MV-4-11 (cell line): ENCODE results near the gene SDS.

ENCODE experiments used
- DNase-seq: peaks from one replicate; lab custom pipeline; 2025; lab: John Stamatoyannopoulos, UW

The SDS gene

GRCh38 chr12:113403435-113404415 lies at the start of gene SDS:
Gene SDS, minus strand, starts transcription at chr12:113403887. Its CDS starts 4,179 bp downstream, at chr12:113399708.
- peak; percentile 66 for DNase-seq

- DNase-seq: no peak
These were observed 49.6 kb upstream of the SDS start for GRCh38 chr12:113453330-113453729.

DNA sequence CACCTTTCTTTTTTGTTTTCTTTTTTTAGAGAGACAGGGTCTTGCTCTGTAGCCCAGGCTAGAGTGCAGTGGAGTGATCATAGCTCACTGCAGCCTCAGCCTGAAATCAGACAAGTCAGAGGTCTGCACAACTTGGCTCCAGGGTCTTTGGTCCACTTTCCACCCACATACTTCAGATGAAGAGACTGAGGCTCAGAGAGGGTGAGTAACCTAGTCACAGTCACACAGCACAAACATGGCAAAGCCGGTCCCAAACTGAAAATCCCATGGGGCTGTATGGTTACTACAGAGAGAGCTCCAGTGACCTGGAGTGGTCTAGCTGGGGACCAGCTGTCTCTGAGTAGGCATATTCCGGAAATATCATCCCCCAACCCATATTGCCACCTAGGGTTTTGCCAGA lies 48.8 kb upstream of the SDS start:
- DNase-seq: no peak

DNA sequence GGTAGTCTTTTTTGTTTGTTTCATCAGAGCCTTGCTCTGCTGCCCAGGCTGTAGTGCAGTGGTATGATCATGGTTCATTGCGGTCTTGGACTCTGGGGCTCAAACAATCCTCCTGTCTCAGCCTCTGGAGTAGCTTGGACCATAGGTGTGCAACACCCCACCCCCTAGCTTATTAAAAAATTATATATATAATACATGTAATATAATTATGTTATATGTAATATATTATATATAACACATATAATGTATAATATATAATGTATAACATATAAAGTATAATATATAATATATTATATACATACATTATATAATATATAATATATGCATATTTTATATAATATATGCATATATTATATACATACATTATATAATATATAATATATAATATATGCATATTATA lies 46.2 kb upstream of the SDS start:
- DNase-seq: no peak

DNA sequence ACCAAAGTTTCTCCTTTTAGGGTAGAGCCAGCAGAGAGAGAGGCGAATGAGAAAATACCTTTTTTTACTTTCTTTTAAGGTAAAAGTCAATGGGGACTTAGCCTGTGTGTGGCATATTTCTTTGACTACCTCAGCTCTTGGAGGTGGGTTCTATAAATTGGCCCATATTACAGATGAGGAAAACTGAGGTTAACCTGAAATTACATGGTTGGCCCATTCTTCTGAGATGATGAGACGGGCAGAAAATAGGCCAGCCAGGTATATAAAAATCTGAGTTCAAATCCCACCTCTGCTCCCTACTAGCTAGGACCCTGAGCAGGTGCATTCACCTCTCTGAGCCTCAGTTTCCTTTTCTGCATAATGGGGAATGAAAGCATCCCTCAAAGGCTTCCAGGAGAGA lies 45.6 kb upstream of the SDS start:
- DNase-seq: no peak

- no peak for DNase-seq
These were observed 45.2 kb upstream of the SDS start for GRCh38 chr12:113448873-113449272.

- peak; percentile 88 for DNase-seq
These were observed 42.0 kb upstream of the SDS start for GRCh38 chr12:113445544-113446171.

DNA sequence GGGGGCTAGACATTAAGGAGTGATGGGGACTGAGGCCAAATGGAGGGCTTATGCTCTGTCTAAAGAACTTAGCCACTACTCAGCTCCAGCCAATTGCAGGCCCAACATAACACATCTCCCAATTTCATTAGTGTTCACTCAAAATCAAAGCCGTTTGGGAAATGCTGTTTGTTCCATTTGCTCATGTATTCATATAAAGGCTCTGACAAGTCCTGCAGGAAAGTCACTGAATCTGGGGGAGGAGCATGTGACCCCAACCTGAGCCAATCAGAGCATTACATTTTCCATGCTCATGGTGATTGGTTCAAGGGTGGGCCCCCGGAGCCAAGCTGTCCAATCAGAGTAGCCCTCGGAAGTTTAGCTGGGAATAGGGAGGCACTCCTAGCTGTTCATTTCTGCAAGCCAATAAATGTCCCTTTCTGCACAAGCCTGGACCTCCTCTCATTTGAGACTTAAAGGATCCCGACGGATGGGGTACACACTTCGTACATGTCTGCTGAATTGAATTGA lies 39.4 kb upstream of the SDS start:
- no peak for DNase-seq

DNA sequence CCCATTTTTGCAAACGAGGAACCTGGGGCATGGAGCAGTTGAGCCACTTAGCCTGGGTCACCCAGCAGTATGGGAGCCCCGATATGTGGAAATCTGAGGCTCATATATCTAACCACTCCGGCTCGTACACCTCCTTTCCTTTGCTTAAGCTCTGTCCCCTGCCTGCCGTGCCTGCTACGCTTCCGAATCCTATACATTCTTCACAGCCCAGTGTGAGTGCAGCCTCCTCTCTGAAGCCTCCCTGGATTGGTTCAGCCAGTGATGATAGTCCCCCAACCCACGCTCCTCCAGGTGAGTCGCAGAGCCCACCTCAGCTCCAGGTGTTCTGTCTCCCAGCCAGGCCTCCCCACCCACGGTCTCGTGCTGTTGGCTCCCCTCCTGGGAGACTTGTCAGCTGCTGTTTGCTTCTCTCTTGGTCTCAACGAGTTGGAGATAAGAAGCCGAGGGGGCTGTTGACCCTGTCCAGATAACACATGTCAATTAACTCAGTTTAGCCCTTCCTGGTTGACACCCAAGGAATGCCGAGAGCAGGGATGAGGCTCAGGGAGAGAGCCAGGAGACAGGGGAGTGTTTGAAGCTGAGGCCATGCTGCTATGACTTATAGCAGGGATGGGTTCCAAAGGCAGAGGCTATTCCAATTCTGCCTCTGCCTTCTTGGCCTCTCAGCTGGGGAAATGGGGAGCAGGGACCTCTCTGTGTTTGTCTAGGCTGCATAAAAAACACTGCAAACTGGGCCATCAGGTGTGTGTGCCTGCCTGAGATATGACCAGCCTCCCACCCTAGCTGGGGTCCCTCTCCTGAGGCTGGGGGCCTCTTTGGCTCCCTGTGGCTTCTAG lies 37.5 kb upstream of the SDS start:
- DNase-seq: no peak

DNA sequence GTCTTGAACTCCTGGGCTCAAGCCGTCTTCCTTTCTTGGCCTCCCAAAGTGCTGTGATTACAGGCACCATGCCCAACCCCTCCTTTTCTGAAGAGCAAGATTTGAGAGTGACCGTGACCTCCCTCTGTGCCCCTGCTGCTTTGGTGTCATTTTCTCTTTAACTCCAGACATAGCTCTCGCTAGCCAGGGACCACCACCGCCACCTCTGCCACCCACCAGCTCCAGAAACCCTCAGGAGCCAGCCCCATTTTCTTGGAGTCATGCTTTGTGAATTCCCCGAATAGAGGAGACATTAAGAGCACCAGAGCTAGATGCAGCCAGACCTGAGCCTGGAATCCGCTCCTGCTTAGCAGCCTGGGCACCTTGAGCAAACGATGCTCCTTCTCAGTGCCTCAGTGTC lies 36.6 kb upstream of the SDS start:
- no peak for DNase-seq

- no peak for DNase-seq
These were observed 35.9 kb upstream of the SDS start for GRCh38 chr12:113439606-113440030.

GRCh38 chr12:113439301-113439597 lies 35.6 kb upstream of the SDS start:
- DNase-seq: no peak

DNA sequence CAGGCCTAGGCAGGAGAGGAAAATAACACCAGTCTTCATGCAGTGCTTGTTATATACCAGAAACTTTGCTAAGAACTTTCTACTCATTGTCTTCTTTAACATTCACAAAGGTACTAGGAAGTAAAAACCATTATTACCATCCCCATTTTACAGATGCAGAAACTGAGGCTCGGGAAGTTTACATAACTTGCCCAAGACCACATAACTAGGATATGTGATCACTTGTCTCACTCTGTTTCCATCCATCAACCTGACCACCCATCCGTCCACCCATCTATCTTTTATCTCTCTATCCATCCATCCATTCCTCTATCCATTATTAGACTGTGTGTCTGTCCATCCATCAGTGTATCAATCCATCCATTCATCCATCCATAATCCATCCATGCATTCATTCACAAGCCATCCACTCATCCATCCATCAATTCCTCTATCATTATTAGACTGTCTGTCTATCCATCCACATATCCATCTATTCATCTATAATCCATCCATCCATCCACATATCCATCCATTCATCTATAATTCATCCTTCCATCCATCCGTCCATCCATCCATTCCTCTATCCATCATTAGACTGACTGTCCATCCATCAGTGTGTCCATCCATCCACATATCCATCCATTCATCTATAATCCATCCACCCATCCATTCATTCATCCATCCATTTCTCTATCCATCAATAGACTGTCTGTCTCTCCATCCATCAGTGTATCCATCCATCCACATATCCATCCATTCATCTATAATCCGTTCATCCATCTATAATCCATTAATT lies 35.0 kb upstream of the SDS start:
- no peak for DNase-seq

- no peak for DNase-seq
These were observed 34.0 kb upstream of the SDS start for GRCh38 chr12:113437729-113438100.

DNA sequence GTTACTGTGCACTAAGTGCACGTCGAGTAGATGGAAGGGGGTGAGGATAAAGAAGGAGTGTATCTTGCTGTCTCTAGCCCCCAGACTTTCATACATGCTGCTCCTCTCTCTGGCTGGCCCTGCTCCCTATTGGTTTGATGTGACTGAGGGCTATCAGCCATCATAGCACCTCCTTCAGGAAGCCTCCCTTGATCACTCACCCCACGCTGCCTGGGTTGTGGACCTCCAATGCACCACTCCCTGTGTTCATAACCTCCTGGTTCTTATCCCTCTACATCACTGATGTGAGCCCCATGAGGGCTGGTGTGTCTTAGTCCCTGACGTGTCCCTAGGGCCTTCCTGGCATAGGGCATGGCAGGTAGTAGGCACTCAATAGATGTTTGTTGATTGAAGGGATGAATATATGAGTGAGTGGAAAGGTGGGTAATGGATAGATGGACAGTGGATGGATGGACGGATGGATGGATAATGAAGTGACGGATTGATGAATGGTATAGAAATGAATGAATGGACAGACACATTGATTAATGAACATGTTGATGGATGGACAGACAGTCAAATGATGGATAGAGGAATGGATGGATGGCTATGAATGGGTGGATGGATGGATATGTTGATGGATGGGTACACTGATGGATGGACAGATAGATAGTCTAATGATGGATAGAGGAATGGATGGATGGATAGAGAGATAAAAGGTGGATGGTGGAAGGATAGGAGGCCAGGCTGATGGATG lies 33.5 kb upstream of the SDS start:
- DNase-seq: no peak

DNA sequence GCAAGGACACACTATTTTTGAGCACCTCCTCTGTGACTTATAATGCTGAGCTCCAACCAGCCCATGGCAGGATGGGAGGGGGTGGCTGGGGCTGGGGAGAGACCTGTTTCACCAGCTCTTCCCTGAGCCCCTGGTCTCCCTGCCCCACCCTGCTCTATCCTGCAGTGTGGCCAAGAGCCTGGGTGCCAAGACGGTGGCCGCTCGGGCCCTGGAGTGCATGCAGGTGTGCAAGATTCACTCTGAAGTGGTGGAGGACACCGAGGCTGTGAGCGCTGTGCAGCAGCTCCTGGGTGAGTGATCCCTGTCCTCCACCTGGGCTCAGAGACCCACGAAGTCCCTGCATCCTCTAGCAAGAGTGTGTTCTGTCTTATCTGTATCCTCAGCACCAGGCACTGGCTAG lies 32.9 kb upstream of the SDS start:
- DNase-seq: no peak

- DNase-seq: no peak
These were observed 31.7 kb upstream of the SDS start for GRCh38 chr12:113435367-113435766.

DNA sequence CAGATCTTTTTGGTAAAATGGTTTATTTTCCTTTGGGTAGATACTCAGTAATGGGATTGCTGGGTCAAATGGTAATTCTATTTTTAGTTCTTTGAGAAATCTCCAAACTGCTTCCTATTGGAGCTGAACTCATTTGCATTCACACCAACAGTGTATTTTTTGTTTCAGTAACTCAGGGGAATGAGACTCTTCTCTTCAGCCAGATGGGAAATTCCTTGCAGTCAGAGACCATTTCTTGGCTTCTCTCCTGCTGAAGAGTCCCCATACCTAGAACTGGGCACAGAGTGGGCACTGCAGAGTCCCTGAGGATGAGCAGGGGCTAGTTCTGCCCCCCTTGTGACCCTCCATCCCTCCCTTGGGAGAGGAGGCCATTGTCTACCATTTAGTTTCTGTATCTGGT lies 29.3 kb upstream of the SDS start:
- no peak for DNase-seq

DNA sequence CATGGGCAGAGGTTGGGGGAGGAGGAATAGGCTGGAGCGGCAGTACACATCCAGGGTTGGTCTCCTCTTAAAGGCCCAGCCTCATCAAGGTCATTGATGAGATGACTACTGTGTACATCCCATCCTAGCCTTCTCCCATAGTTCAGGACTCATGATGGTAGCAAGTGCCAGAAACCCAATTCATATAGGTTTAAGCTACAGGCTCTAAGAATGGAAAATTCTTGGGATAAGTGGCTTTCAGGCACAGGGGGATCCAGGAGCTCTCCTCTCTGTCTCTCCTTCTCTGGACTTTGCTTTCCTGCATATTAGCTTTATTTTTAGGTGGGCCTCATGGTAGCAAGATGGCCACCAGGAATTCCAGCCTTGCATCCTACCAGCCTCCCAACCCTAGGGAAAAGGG lies 24.8 kb upstream of the SDS start:
- no peak for DNase-seq

- no peak for DNase-seq
These were observed 24.2 kb upstream of the SDS start for GRCh38 chr12:113427882-113428281.

- DNase-seq: no peak
These were observed 22.3 kb upstream of the SDS start for GRCh38 chr12:113425960-113426453.
